Stimulated activated effector memory CD8-positive, alpha-beta T cell treated with anti-CD3 and anti-CD28 coated beads, Interleukin-12 subunit alpha, Interleukin-12 subunit beta, amount 100 ng/mL, for 72 hours (primary cell): ENCODE measurements around the gene TFPI2.
"Not testable (repeated sequence)": the region's sequence is repeated elsewhere in the genome, so short reads cannot be mapped to it uniquely, and the experiment has no call there.

ENCODE experiments used
- ATAC-seq: fragments of 150-1000 bp; cut with Tn5 transposase; 2 replicates; pipeline ENCODE4 v1.10.0; 2021
- DNase-seq, 2 donors: peaks; one replicate each; pipeline ENCODE4 v3.0.0; 2021 to 2022; ENCODE audit warnings: low spot score in 2 of 2
- H3K27ac Mint-ChIP-seq: one replicate; pipeline ENCODE4 v1.8.0; 2022; ENCODE audit warnings: mild to moderate bottlenecking, mixed read lengths
- H3K36me3 Mint-ChIP-seq: one replicate; pipeline ENCODE4 v1.8.0; 2022; ENCODE audit warnings: mild to moderate bottlenecking, mixed read lengths
- H3K4me1 Mint-ChIP-seq: one replicate; pipeline ENCODE4 v1.8.0; 2022; ENCODE audit warnings: mixed read lengths
- H3K4me3 Mint-ChIP-seq: one replicate; pipeline ENCODE4 v1.8.0; 2022; ENCODE audit warnings: mild to moderate bottlenecking, mixed read lengths
- H3K9me3 Mint-ChIP-seq: one replicate; pipeline ENCODE4 v1.8.0; 2022; ENCODE audit warnings: mixed read lengths

The TFPI2 gene, protein sequence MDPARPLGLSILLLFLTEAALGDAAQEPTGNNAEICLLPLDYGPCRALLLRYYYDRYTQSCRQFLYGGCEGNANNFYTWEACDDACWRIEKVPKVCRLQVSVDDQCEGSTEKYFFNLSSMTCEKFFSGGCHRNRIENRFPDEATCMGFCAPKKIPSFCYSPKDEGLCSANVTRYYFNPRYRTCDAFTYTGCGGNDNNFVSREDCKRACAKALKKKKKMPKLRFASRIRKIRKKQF

DNA sequence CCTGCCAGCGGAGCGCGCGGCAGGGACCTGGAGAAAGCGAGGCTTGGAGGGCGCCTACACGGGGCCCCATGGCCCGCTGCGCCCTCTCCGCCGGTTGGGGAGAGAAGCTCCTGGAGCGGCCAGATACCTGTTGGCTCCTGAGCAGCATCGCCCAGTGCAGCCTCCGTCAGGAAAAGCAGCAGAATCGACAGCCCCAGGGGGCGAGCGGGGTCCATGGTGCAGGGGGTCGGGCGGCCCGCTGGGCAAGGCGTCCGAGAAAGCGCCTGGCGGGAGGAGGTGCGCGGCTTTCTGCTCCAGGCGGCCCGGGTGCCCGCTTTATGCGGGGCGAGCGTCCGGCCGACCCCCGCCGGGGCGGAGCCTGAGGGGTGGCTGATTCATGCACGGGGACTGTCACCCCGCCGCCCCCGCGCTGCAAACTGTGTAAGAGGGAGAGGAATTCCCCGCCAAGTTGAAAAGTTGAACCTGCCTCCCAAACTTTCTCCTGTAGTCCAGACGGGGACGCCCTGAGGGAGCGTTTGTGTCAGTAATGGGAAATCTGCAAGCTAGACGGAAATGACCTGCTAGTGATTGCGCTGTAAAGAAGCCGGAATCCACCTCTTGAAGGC lies at the start of gene TFPI2:
Gene TFPI2, minus strand, starts transcription at position 290 of the 605 bp plus-strand sequence. Its CDS starts 75 bp downstream, at position 215.
- Mint-ChIP-seq H3K4me1 (peaks cover 8% of the 10 kb centered on the region), H3K36me3 (no peaks in the 10 kb centered on the region), H3K27ac (no peak within 1 kb of the TSS), H3K4me3 (peak within 1 kb of the TSS; percentile 64), H3K9me3 (no peaks in the 10 kb centered on the region)
- DNase-seq = no peak
- peak; percentile 61 for ATAC-seq

DNA sequence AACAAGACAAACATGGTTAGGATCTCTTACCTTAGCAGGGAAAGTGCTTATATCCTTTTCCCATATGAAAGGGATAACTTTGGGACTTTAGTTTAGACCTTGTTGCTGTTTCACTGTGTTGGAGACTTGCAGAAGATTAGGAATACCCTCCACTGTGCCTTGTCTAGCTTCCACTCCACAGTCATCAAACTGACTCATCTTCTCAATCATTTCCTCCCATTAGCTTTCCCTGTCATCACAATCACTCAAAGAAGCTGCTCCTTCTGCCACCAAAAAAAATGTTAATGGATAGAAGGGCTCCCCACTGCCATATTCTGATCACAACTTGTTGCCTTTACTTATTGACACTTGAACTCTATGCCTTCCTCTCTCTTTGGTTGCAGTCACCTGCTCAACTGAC lies 47.7 kb upstream of the TFPI2 start:
- H3K4me1 Mint-ChIP-seq = no peaks in the 10 kb centered on the region
- no peaks in the 10 kb centered on the region for H3K9me3 Mint-ChIP-seq

DNA sequence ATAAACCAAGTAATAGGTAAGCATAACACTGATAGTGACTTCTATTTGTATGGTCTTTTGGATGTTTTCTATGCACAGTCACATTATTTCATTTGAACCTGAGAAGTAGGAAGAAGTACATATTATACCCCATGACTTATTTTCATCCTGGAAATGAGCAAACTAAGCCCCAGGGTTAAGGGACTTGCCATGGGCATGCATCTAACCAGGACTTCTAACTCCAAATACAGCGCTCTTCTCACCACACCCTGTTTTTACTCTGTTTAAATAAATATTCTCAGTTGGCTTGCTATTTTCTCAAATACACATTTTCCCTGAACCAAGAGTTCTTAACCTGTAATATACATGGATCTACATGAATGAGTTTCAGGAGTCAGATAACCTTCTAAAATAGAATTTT lies 47.3 kb upstream of the TFPI2 start:
- no peaks in the 10 kb centered on the region for H3K9me3 Mint-ChIP-seq
- H3K4me3 Mint-ChIP-seq = no peak overlapping the region
- H3K36me3 Mint-ChIP-seq = no peaks in the 10 kb centered on the region
- no peak for ATAC-seq
- H3K4me1 Mint-ChIP-seq = no peaks in the 10 kb centered on the region
- no peak overlapping the region for H3K27ac Mint-ChIP-seq
- DNase-seq = no peak

More for the DNA sequence above, 47.7 kb upstream of the TFPI2 start:
- no peak overlapping the region for H3K4me3 Mint-ChIP-seq
- no peaks in the 10 kb centered on the region for H3K36me3 Mint-ChIP-seq
- DNase-seq = no peak
- no peak overlapping the region for H3K27ac Mint-ChIP-seq
- ATAC-seq = no peak

DNA sequence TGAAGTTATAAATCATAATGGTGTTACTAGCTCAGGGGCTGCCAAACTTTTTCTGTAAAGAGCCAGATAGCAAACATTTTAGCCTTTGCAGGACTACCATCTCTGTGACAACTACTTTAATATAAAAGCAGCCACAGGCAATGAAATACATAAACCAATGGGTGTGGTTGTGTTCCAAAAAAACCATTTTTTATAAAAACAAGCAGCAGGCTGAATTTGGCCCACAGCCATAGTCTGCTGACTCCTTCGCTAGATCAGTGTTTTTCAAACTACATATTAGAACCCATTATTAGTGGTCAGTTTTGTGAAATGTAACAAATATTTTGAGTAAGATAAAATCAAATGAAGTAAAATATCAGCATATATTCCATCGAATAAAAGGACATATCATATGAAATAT lies 44.5 kb upstream of the TFPI2 start:
- Mint-ChIP-seq H3K9me3 (peaks cover 1% of the 10 kb centered on the region), H3K4me1 (no peaks in the 10 kb centered on the region), H3K27ac (no peak overlapping the region), H3K36me3 (no peaks in the 10 kb centered on the region), H3K4me3 (no peak overlapping the region)
- DNase-seq = no peak
- no peak for ATAC-seq

DNA sequence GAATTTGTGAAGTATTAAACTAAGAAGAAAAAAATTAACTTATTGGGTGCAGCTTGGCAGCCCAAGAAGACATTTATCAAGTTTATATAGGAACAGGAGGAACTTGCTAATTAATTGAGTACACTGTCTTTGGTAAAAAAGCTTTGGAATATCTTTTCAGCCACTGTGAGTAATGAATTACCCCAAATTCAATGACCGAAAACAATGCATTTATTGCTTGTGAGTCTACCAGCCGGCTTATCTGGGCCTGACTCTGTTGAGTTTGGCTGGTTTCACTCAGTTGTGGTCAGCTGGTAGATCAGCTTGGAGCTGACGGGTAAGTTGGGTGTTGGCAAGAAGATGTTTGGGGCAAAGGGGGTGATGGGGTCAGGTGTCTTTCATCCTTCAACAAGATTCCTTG lies 42.6 kb upstream of the TFPI2 start:
- ATAC-seq (no peak), DNase-seq (no peak)
- Mint-ChIP-seq H3K36me3 (no peaks in the 10 kb centered on the region), H3K4me1 (no peaks in the 10 kb centered on the region), H3K4me3 (no peak overlapping the region), H3K27ac (no peak overlapping the region), H3K9me3 (peaks cover 2% of the 10 kb centered on the region)

DNA sequence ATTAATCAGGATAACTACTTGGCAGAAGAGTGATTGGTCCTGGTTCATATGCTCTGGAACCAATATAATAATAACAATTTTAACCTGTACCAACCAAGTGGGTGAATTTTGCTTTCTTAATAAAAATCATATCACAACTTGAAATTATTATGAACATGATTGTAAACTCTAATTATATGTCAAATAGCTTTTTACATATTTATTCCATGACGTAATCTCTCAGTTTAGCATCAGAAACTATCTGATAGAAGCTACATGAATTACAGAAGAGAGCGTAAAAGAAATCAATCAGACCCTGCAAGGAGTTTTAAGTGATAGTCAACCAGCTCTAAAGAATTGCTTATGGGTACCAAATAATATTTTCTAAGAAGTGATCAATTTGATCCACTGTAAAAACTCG lies 41.1 kb upstream of the TFPI2 start:
- no peaks in the 10 kb centered on the region for H3K4me1 Mint-ChIP-seq
- no peak overlapping the region for H3K4me3 Mint-ChIP-seq
- peaks cover 2% of the 10 kb centered on the region for H3K9me3 Mint-ChIP-seq
- ATAC-seq (no peak), DNase-seq (no peak)
- no peak overlapping the region for H3K27ac Mint-ChIP-seq
- H3K36me3 Mint-ChIP-seq = no peaks in the 10 kb centered on the region

DNA sequence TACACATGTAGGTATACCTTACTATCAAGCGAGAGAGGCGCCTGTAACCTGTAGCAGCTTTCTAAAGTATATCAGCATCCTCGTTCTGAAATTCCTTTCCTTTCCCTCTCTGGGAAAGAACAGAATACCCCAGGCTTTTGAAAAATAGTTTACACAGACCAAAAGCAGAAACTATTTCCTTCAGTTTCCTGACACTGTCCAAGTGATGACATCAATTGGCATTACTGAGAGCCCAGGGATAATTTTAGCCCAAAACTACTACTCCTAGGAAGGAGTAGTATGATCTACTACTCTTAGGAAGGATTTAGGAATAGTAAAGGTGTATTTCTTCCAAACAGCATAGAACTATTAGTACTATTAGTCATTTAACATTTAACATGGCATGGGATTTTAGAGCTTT lies 37.0 kb upstream of the TFPI2 start:
- H3K9me3 Mint-ChIP-seq = peaks cover 2% of the 10 kb centered on the region
- DNase-seq = no peak

DNA sequence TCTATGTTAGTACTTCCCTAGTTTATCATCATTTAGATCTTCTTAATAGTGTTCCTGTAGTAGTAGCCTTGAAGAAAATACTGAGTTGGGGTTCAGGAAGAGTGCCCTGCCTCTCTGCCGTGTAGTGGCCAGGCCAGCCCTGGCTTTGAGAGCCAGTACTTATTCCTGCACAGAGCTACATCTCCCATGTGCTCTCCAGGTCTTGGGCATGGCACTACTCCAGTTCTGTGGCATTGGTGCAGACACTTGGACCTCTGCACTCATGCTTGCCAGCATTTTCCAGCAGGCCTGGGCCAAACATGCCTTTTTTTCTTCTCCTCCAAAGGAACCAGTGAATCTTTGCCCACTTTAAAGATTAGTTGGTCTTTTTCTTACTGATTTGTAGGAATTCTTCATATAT lies 36.2 kb upstream of the TFPI2 start:
- no peak overlapping the region for H3K4me3 Mint-ChIP-seq
- peak; percentile 39 for ATAC-seq
- H3K4me1 Mint-ChIP-seq = no peaks in the 10 kb centered on the region
- DNase-seq = no peak
- H3K27ac Mint-ChIP-seq = no peak overlapping the region
- H3K9me3 Mint-ChIP-seq = peaks cover 2% of the 10 kb centered on the region
- H3K36me3 Mint-ChIP-seq = no peaks in the 10 kb centered on the region

More for the DNA sequence above, 37.0 kb upstream of the TFPI2 start:
- no peaks in the 10 kb centered on the region for H3K4me1 Mint-ChIP-seq
- no peaks in the 10 kb centered on the region for H3K36me3 Mint-ChIP-seq
- ATAC-seq = no peak
- H3K4me3 Mint-ChIP-seq = no peak overlapping the region
- no peak overlapping the region for H3K27ac Mint-ChIP-seq

DNA sequence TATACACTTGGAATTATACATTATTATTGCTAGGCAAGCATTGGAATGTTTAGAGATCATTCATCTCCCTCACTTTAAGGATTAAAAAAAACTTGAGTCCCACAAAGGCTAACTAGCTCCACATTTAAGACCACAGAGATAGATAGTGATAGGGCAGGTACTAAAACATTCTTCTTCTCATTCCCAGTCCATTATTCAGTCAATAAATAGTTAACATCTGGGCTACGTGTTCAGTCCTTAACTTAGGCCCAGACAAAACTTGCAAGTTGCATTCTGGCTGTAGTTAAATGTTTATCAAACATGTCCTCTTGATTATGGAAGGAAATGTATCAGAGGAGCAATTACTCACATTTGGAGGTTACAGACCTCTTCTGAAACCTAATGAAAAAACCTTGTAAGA lies 33.4 kb upstream of the TFPI2 start:
- no peaks in the 10 kb centered on the region for H3K9me3 Mint-ChIP-seq

DNA sequence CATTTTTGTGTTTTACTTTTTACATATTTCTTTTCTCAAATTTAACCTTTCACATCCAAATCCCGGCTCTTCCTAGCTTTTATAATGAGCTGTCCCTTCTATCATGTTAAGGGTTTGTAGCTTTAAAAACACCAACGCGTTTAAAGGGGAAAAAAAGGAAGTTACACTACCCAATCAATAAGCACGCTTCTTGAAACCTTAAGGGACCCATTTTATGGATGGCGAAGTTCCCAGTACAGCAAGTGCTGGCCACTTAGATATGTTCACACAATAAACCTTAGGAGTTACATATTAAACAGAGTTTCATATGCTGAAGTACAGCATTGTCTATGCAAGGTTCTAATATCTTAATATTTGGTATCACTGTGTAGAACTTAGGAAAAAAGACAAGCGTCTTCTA lies 32.7 kb upstream of the TFPI2 start:
- no peaks in the 10 kb centered on the region for H3K36me3 Mint-ChIP-seq
- ATAC-seq (no peak), DNase-seq (no peak)

More for the DNA sequence above, 33.4 kb upstream of the TFPI2 start:
- no peak for ATAC-seq
- H3K36me3 Mint-ChIP-seq = no peaks in the 10 kb centered on the region
- H3K27ac Mint-ChIP-seq = no peak overlapping the region
- no peak overlapping the region for H3K4me3 Mint-ChIP-seq
- H3K4me1 Mint-ChIP-seq = no peaks in the 10 kb centered on the region
- DNase-seq = no peak

DNA sequence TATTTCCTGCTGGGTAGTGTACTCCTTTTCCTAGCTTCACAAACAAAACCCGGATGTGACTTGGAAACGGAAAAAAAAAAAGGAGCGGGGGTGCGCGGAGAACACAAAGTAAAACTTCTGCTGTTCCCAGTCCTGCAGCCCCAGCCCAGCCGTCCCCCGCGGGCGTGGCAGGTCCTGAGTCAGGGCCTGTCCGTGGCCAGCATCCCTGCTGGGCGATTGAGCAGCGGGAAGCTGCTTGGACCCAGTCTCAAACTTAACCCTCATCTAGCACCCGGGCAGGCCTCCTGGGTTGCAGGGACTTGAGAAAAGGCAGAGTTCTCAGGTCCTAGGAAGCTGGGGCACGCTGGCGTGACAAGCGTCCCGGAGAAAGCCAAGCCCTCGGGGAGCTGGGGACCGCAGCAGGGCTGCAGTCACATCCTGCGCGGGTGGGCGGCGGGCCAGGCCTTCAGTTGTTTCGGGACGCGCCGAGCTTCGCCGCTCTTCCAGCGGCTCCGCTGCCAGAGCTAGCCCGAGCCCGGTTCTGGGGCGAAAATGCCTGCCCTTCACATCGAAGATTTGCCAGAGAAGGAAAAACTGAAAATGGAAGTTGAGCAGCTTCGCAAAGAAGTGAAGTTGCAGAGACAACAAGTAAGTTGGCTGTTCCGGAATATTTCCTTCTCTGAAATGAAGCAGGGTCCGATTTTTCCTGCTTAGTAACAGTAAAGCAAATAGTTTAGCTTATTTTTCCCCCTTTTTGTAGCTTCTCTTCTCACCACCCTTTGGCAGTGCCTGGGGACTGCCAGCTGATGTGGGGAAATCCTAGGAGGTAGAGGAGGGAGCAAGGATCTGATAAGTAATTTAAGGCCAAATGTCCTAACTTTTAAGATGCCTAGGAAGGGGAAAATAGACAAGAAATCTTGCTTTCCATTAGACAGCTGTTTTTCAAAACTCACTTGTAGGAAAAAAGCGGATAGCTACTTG lies 31.3 kb upstream of the TFPI2 start, which contains the start of gene GNG11:
Gene GNG11, plus strand, starts transcription at position 129 of the 960 bp plus-strand sequence. Its CDS starts 403 bp downstream, at position 532.
- H3K9me3 Mint-ChIP-seq = no peaks in the 10 kb centered on the region
- H3K4me1 Mint-ChIP-seq = no peaks in the 10 kb centered on the region
- ATAC-seq (peak; percentile 88), DNase-seq (peak; percentile 17 to 48)
- no peaks in the 10 kb centered on the region for H3K36me3 Mint-ChIP-seq
- peak within 1 kb of the TSS; percentile 45 for H3K4me3 Mint-ChIP-seq
- H3K27ac Mint-ChIP-seq = no peak within 1 kb of the TSS

More for the DNA sequence above, 32.7 kb upstream of the TFPI2 start:
- Mint-ChIP-seq H3K9me3 (no peaks in the 10 kb centered on the region), H3K4me3 (no peak overlapping the region), H3K27ac (no peak overlapping the region), H3K4me1 (no peaks in the 10 kb centered on the region)

DNA sequence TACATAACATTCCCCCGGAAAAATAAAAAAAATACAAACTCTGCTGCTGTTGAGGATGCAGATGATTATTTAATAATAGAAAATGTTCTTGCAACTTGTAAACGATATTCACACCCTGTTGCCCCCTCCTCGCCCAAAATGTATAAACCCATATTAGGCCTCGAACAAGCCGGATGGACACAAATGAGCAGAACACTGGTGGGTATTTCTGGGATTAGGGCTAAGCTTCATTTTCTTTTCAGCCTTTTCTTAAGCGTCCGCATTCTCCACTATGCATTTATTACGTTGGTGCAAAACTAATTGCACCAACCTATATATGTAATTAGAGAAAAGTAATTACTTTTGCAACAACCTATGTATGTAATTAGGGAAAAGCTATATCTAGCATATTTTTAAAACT lies 30.6 kb upstream of the TFPI2 start:
- no peaks in the 10 kb centered on the region for H3K4me1 Mint-ChIP-seq
- no peaks in the 10 kb centered on the region for H3K9me3 Mint-ChIP-seq
- ATAC-seq (no peak), DNase-seq (no peak)
- peak overlapping the region; percentile 45 for H3K4me3 Mint-ChIP-seq
- H3K27ac Mint-ChIP-seq = no peak overlapping the region
- no peaks in the 10 kb centered on the region for H3K36me3 Mint-ChIP-seq

DNA sequence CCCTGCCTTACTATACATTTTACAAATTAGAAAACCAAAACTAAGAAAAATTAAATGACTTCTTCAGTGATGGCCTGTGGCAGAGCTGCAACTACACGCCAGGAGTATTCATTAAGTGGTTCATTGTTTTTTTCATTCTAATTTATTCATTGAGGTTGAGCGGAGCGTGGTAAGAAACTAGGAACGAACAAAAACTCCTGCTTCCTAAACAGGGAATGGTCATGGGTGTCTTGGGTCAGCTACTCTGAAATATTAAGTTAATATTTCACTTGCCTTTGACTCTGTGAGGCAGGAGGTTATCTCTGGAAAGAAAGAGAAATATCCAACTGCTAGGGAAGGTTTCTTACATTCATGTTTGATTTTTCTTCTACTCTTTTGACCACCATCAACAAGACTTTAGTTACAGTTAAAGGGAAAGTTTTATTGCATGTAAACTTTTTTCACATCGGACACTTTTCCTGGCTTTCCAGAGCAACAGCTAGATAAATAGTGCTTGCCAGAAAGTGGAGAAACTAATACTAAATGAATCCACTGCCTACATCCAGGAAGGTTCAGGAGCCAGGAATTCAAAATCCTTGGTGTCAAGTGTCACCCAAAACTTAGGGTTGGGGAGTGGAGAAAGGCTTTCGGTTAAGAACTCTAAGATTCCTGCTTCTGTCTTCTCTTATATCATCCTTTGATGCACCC lies 30.1 kb upstream of the TFPI2 start:
- Mint-ChIP-seq H3K4me3 (no peak overlapping the region), H3K36me3 (no peaks in the 10 kb centered on the region), H3K4me1 (no peaks in the 10 kb centered on the region), H3K9me3 (no peaks in the 10 kb centered on the region), H3K27ac (no peak overlapping the region)
- no peak for DNase-seq
- no peak for ATAC-seq

DNA sequence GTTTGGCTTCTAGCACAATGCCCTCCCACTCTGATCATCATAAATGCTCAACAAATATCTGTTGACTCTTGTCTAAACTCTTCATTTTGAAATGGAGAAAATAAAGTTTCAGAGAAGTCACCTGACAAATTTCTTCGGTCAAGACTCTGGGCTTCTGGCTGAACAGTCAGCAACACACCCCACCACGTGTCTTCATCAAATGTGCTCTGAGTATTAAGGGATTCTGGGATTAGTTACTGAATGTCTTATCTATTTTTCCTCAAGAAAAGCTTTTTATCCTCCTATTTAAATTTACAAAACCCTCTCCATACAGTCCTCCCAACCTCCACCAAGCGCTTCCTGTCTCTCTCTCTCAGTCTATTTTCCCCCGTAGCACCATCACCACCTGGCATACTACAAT lies 25.8 kb upstream of the TFPI2 start:
- not testable (repeated sequence) for H3K9me3 Mint-ChIP-seq, H3K4me1 Mint-ChIP-seq, H3K4me3 Mint-ChIP-seq, ATAC-seq, H3K27ac Mint-ChIP-seq, DNase-seq, H3K36me3 Mint-ChIP-seq

DNA sequence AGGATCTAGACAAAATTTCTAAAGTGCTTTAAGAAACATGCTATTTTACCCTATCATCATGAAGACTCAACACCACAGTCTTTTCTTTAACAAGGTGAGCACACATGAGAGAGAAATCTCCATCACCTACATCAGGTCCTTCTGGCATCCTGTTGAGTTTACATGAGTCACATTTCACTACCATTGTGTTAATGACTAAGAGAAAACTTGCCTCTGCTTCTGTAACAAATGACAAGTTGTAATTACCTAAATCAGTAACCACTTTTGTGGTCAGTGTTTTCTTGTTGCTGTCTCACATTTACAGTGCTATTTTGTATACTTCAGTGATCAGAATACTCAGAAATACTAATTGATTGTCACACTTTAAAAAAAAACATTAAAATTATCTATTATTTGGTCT lies 25.3 kb upstream of the TFPI2 start:
- not testable (repeated sequence) for H3K9me3 Mint-ChIP-seq, H3K4me1 Mint-ChIP-seq, H3K4me3 Mint-ChIP-seq, DNase-seq, H3K27ac Mint-ChIP-seq, H3K36me3 Mint-ChIP-seq
- peak; percentile 79 for ATAC-seq
